Measurements from ENCODE around the gene ZP4. TPM values are rescaled to one million over a fixed set of nuclear protein-coding genes. Genes with fewer than 3 reads are reported as not detected.

The ZP4 gene
- total and polyA plus RNA-seq, 12 donors: not detected

DNA sequence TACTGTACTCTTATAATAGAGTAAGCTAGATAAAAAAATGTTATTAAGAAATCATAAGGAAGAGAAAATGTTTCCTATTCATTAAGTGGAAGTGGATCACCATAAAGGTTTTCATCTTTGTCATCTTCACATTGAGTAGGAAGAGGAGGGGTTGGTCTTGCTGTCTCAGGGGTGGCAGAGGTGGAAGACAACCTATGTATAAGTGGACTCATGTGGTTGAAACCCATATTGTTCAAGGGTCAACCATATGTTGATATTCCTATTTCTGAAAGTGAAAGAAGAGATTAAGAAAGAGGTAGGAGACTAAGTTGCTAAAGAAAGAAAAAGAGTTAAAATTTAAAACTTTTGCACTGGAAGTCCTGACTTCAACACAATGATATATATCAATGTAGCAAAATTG is 4.9 kb upstream of the ZP4 start:
- ATAC-seq (no peak), DNase-seq (no peak)
- Histone ChIP-seq H3K27ac (no peak overlapping the region), H3K9me3 (peaks cover 0 to 4% (median 0%) of the 10 kb centered on the region in 11 donors), H3K4me3 (no peak overlapping the region), H3K4me1 (no peaks in the 10 kb centered on the region), H3K36me3 (no peaks in the 10 kb centered on the region), H3K27me3 (peaks cover 0 to 3% (median 0%) of the 10 kb centered on the region in 7 donors)
- intact Hi-C loops (cut with DNase I): no loop called here
- TF ChIP-seq, protein P1, sequence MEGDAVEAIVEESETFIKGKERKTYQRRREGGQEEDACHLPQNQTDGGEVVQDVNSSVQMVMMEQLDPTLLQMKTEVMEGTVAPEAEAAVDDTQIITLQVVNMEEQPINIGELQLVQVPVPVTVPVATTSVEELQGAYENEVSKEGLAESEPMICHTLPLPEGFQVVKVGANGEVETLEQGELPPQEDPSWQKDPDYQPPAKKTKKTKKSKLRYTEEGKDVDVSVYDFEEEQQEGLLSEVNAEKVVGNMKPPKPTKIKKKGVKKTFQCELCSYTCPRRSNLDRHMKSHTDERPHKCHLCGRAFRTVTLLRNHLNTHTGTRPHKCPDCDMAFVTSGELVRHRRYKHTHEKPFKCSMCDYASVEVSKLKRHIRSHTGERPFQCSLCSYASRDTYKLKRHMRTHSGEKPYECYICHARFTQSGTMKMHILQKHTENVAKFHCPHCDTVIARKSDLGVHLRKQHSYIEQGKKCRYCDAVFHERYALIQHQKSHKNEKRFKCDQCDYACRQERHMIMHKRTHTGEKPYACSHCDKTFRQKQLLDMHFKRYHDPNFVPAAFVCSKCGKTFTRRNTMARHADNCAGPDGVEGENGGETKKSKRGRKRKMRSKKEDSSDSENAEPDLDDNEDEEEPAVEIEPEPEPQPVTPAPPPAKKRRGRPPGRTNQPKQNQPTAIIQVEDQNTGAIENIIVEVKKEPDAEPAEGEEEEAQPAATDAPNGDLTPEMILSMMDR (IDR thresholded peaks at IDR 0.05): no peak

DNA sequence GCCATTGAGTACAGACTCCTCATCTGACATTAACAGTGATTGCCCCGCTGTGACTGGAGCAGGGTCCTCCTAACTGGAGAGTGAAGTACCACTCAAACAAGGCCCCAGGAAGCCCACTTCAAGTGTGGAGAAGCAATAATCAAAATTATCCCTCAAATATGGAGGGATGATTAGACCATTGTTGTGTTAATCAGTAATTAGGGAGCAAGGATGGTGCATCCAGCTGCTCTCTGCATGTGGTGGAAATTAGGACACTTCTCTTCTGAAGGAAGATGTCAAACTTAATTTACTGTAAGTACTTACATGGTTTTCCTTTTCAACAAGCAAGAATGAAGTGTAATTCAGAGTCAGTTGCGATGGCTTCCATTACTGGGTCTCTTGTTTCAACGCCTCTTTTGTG is 3.4 kb upstream of the ZP4 start:
- DNase-seq (no peak), ATAC-seq (no peak)
- TF ChIP-seq, protein P1 (IDR thresholded peaks at IDR 0.05): no peak
- no peak overlapping the region for H3K27ac ChIP-seq
- H3K4me3 ChIP-seq: no peak overlapping the region
- H3K27me3 ChIP-seq: peaks cover 0 to 5% (median 0%) of the 10 kb centered on the region in 7 donors
- 88 to 92% methylated on average over 3 of the region's 3 CpGs for WGBS, 2 donors
- H3K36me3 ChIP-seq: no peaks in the 10 kb centered on the region
- intact Hi-C loops (cut with DNase I): no loop called here
- H3K9me3 ChIP-seq: peaks cover 0 to 4% (median 0%) of the 10 kb centered on the region in 11 donors
- no peaks in the 10 kb centered on the region for H3K4me1 ChIP-seq

DNA sequence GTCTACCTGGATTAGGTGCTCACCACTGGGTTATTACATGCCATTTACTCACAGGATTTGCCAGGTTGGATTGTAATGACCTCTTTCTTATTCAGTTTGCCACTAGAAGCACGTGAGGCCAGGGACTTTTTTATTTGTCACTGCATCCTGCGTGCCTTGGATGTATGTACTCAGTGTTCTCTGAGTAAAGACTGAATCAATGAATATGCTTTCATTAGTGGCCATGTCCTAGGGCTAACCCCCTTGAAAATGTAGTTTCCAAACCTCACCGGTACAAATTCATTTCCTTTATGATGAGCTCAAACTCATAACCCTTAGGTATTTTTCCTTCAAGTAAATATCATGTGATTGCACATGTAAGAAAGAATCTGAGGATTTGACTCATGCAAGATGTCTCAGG is 1.3 kb upstream of the ZP4 start:
- Histone ChIP-seq H3K9me3 (peaks cover 0 to 2% (median 0%) of the 10 kb centered on the region in 11 donors), H3K4me3 (no peak overlapping the region), H3K4me1 (no peaks in the 10 kb centered on the region), H3K36me3 (no peaks in the 10 kb centered on the region), H3K27ac (no peak overlapping the region), H3K27me3 (peaks cover 0 to 5% (median 0%) of the 10 kb centered on the region in 7 donors)
- intact Hi-C loops (cut with DNase I): no loop called here
- TF ChIP-seq, protein P1 (IDR thresholded peaks at IDR 0.05): no peak
- DNase-seq (no peak), ATAC-seq (no peak)
- WGBS, 2 donors: 77 to 83% methylated on average over 3 of the region's 3 CpGs

DNA sequence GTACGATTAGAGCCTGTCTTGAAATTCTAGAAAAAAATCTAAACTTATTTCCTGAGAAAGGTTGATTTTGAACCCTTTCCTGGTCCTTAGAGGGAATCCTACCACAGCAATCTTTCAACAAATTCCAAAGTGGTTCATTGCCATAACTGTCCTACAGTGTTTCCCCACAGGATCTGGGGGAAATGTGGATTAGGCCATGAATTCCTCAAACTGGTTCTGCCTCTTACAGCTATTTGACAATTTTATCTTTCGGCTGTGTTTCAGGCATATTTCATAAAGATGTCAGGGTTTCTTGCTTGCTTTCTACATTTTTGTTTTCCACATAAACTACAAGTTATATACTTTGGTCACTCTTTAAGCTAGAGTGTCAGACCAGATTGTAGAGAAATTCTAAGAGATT is 544 bp upstream of the ZP4 start:
- peaks cover 0 to 5% (median 0%) of the 10 kb centered on the region in 7 donors for H3K27me3 ChIP-seq
- 71 to 79% methylated on average over 2 of the region's 2 CpGs for WGBS, 2 donors
- intact Hi-C loops (cut with DNase I): no loop called here
- no peak for DNase-seq
- H3K27ac ChIP-seq: no peak overlapping the region
- H3K4me3 ChIP-seq: no peak overlapping the region
- ATAC-seq: no peak
- no peaks in the 10 kb centered on the region for H3K36me3 ChIP-seq
- H3K9me3 ChIP-seq: no peaks in the 10 kb centered on the region
- TF ChIP-seq, protein P1 (IDR thresholded peaks at IDR 0.05): no peak
- no peaks in the 10 kb centered on the region for H3K4me1 ChIP-seq

Measured in heart right ventricle (tissue), 16 donors.